ENCODE data around the gene ATXN3L. TPM values are rescaled to one million over a fixed set of nuclear protein-coding genes. Genes with fewer than 3 reads are reported as not detected.

Gene ATXN3L
- total RNA-seq, 1 experiment from 2014 or later, result not detected

GRCh38 chrX:13323241-13323640 lies 3.4 kb upstream of the ATXN3L start:
- Histone ChIP-seq H3K27me3 (replicated peaks; ENCODE audit: insufficient read depth, low read depth, low read length, poor library complexity) (no peaks in the 10 kb centered on the region), H3K36me3 (ENCODE audit: insufficient read depth, low read length, poor library complexity, severe bottlenecking) (no peaks in the 10 kb centered on the region), H3K4me3 (ENCODE audit: low read depth, low read length, poor library complexity, severe bottlenecking) (no peak overlapping the region), H3K27ac (ENCODE audit: low read depth, low read length, poor library complexity, severe bottlenecking) (no peak overlapping the region), H3K4me1 (ENCODE audit: insufficient read depth, low read length, poor library complexity, severe bottlenecking) (no peaks in the 10 kb centered on the region), H3K9me3 (ENCODE audit: low read depth, low read length, poor library complexity, severe bottlenecking) (no peaks in the 10 kb centered on the region)
- DNase-seq (ENCODE audit: low spot score), result no peak
- TF ChIP-seq, protein P1, sequence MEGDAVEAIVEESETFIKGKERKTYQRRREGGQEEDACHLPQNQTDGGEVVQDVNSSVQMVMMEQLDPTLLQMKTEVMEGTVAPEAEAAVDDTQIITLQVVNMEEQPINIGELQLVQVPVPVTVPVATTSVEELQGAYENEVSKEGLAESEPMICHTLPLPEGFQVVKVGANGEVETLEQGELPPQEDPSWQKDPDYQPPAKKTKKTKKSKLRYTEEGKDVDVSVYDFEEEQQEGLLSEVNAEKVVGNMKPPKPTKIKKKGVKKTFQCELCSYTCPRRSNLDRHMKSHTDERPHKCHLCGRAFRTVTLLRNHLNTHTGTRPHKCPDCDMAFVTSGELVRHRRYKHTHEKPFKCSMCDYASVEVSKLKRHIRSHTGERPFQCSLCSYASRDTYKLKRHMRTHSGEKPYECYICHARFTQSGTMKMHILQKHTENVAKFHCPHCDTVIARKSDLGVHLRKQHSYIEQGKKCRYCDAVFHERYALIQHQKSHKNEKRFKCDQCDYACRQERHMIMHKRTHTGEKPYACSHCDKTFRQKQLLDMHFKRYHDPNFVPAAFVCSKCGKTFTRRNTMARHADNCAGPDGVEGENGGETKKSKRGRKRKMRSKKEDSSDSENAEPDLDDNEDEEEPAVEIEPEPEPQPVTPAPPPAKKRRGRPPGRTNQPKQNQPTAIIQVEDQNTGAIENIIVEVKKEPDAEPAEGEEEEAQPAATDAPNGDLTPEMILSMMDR (conservative IDR thresholded peaks at IDR 0.05; ENCODE audit: low read depth, low read length), result no peak
- no peak for TF ChIP-seq EZH2 (IDR thresholded peaks at IDR 0.05; ENCODE audit: borderline replicate concordance, low read depth, low read length, poor library complexity, severe bottlenecking)
- POLR2A ChIA-PET (ENCODE audit: low non-redundant PET), result no interaction called here
- intact Hi-C loops (cut with micrococcal nuclease; ENCODE audit: unreplicated experiment), result no loop called here
- no TSS peak for BruUV-seq (replicated peaks)
- CTCF ChIA-PET, result no interaction called here

- Histone ChIP-seq H3K4me3 (ENCODE audit: low read depth, low read length, poor library complexity, severe bottlenecking) (no peak overlapping the region), H3K9me3 (ENCODE audit: low read depth, low read length, poor library complexity, severe bottlenecking) (no peaks in the 10 kb centered on the region), H3K27me3 (replicated peaks; ENCODE audit: insufficient read depth, low read depth, low read length, poor library complexity) (no peaks in the 10 kb centered on the region), H3K27ac (ENCODE audit: low read depth, low read length, poor library complexity, severe bottlenecking) (no peak overlapping the region), H3K36me3 (ENCODE audit: insufficient read depth, low read length, poor library complexity, severe bottlenecking) (no peaks in the 10 kb centered on the region), H3K4me1 (ENCODE audit: insufficient read depth, low read length, poor library complexity, severe bottlenecking) (no peaks in the 10 kb centered on the region)
- ChIA-PET CTCF (no interaction called here), POLR2A (ENCODE audit: low non-redundant PET) (no interaction called here)
- intact Hi-C loops (cut with micrococcal nuclease; ENCODE audit: unreplicated experiment), result no loop called here
- BruUV-seq (replicated peaks), result no TSS peak
- no peak for DNase-seq (ENCODE audit: low spot score)
- TF ChIP-seq, protein P1 (conservative IDR thresholded peaks at IDR 0.05; ENCODE audit: low read depth, low read length), result no peak
- no peak for TF ChIP-seq EZH2 (IDR thresholded peaks at IDR 0.05; ENCODE audit: borderline replicate concordance, low read depth, low read length, poor library complexity, severe bottlenecking)
Measured at GRCh38 chrX:13317366-13317765, 2.5 kb downstream of the ATXN3L start.

DNA sequence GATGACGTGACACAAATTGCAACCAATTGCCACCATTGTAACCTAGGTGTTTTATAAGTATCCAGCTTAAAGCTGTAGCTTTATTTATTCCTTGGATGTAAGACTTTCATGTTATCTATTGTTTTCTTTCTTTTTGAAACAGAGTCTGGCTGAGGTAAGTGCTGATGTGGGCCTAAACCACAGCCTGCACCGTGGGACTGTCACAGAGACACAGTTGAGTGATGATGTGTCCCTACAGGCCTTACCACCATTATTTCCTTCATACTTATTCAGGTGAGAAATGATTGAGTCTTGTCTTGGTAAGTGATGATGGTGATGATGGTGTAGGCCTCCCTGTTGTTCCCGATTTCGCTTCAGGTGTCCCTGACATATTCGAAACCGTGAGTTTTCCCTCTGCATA lies 8.3 kb downstream of the ATXN3L start:
- no peak overlapping the region for H3K4me3 ChIP-seq (ENCODE audit: low read depth, low read length, poor library complexity, severe bottlenecking)
- ChIA-PET CTCF (no interaction called here), POLR2A (ENCODE audit: low non-redundant PET) (no interaction called here)
- no peak for TF ChIP-seq EZH2 (IDR thresholded peaks at IDR 0.05; ENCODE audit: borderline replicate concordance, low read depth, low read length, poor library complexity, severe bottlenecking)
- H3K27ac ChIP-seq (ENCODE audit: low read depth, low read length, poor library complexity, severe bottlenecking), result no peak overlapping the region
- BruUV-seq (replicated peaks), result no TSS peak
- H3K4me1 ChIP-seq (ENCODE audit: insufficient read depth, low read length, poor library complexity, severe bottlenecking), result no peaks in the 10 kb centered on the region
- no peaks in the 10 kb centered on the region for H3K9me3 ChIP-seq (ENCODE audit: low read depth, low read length, poor library complexity, severe bottlenecking)
- H3K36me3 ChIP-seq (ENCODE audit: insufficient read depth, low read length, poor library complexity, severe bottlenecking), result no peaks in the 10 kb centered on the region
- no peak for DNase-seq (ENCODE audit: low spot score)
- no peaks in the 10 kb centered on the region for H3K27me3 ChIP-seq (replicated peaks; ENCODE audit: insufficient read depth, low read depth, low read length, poor library complexity)
- intact Hi-C loops (cut with micrococcal nuclease; ENCODE audit: unreplicated experiment), result no loop called here

- Histone ChIP-seq H3K4me1 (ENCODE audit: insufficient read depth, low read length, poor library complexity, severe bottlenecking) (no peaks in the 10 kb centered on the region), H3K27me3 (replicated peaks; ENCODE audit: insufficient read depth, low read depth, low read length, poor library complexity) (no peaks in the 10 kb centered on the region), H3K36me3 (ENCODE audit: insufficient read depth, low read length, poor library complexity, severe bottlenecking) (no peaks in the 10 kb centered on the region), H3K4me3 (ENCODE audit: low read depth, low read length, poor library complexity, severe bottlenecking) (no peak overlapping the region), H3K27ac (ENCODE audit: low read depth, low read length, poor library complexity, severe bottlenecking) (no peak overlapping the region), H3K9me3 (ENCODE audit: low read depth, low read length, poor library complexity, severe bottlenecking) (no peaks in the 10 kb centered on the region)
- no peak for DNase-seq (ENCODE audit: low spot score)
- ChIA-PET POLR2A (ENCODE audit: low non-redundant PET) (no interaction called here), CTCF (no interaction called here)
- intact Hi-C loops (cut with micrococcal nuclease; ENCODE audit: unreplicated experiment), result no loop called here
- no TSS peak for BruUV-seq (replicated peaks)
- TF ChIP-seq EZH2 (IDR thresholded peaks at IDR 0.05; ENCODE audit: borderline replicate concordance, low read depth, low read length, poor library complexity, severe bottlenecking), result no peak
- TF ChIP-seq, protein P1 (conservative IDR thresholded peaks at IDR 0.05; ENCODE audit: low read depth, low read length), result no peak
Measured at GRCh38 chrX:13309631-13310030, 10.2 kb downstream of the ATXN3L start.

Measured in A673 (cell line).